Loucy (cell line): Measurements from ENCODE around the gene PSMD11.

Experiments used
- H2AFZ ChIP-seq: fragments of 200-600 bp; sonication (generic); 2 replicates; pipeline ENCODE4 v1.6.0; 2016; ENCODE audit warnings: antibody characterized with exemption, mild to moderate bottlenecking, low read length, moderate library complexity
- H3F3A ChIP-seq: fragments of 200-600 bp; 2 replicates; pipeline ENCODE4 v1.6.0; 2016; ENCODE audit warnings: antibody characterized with exemption, low read depth, mild to moderate bottlenecking
- H3K27me3 ChIP-seq: fragments of 200-600 bp; sonication (generic); 2 replicates; pipeline ENCODE4 v1.6.1; 2014; ENCODE audit warnings: low read length, mild to moderate bottlenecking; ENCODE audit not compliant: insufficient read depth, poor library complexity, severe bottlenecking
- H3K36me3 ChIP-seq: fragments of 200-600 bp; sonication (generic); 2 replicates; pipeline ENCODE4 v1.6.1; 2016; ENCODE audit warnings: low read length; ENCODE audit not compliant: insufficient read depth
- H3K4me1 ChIP-seq: fragments of 200-600 bp; sonication (generic); 2 replicates; pipeline ENCODE4 v1.5.1; 2014; ENCODE audit warnings: low read length, mild to moderate bottlenecking; ENCODE audit not compliant: insufficient read depth, poor library complexity, severe bottlenecking
- H3K4me2 ChIP-seq: fragments of 200-600 bp; sonication (generic); 2 replicates; pipeline ENCODE4 v1.6.0; 2014; ENCODE audit warnings: antibody characterized with exemption, low read length, low read depth, mild to moderate bottlenecking; ENCODE audit not compliant: poor library complexity, severe bottlenecking
- H3K4me3 ChIP-seq: fragments of 200-600 bp; sonication (generic); 2 replicates; pipeline ENCODE4 v1.5.1; 2014; ENCODE audit warnings: low read length, mild to moderate bottlenecking, mixed read lengths; ENCODE audit not compliant: poor library complexity, severe bottlenecking
- H3K79me2 ChIP-seq: fragments of 200-600 bp; sonication (generic); 2 replicates; pipeline ENCODE4 v1.6.1; 2014; ENCODE audit warnings: low read length; ENCODE audit not compliant: insufficient read depth
- H3K9ac ChIP-seq: fragments of 200-600 bp; sonication (generic); 2 replicates; pipeline ENCODE4 v1.6.0; 2014; ENCODE audit warnings: mild to moderate bottlenecking, low read depth, low read length, moderate library complexity; ENCODE audit not compliant: poor library complexity, severe bottlenecking
- H3K9me2 ChIP-seq: fragments of 200-600 bp; sonication (generic); replicated peaks from 2 replicates; pipeline ENCODE4 v1.6.1; 2016; ENCODE audit warnings: low read depth, low read length, mixed read lengths
- H3K9me3 ChIP-seq: fragments of 200-600 bp; sonication (generic); 2 replicates; pipeline ENCODE4 v1.6.1; 2014; ENCODE audit warnings: mild to moderate bottlenecking, antibody characterized with exemption, low read length, low read depth; ENCODE audit not compliant: insufficient read depth
- H4K20me1 ChIP-seq: fragments of 200-600 bp; sonication (generic); 2 replicates; pipeline ENCODE4 v1.6.0; 2014; ENCODE audit warnings: antibody characterized with exemption, low read length, mild to moderate bottlenecking; ENCODE audit not compliant: insufficient read depth, poor library complexity, severe bottlenecking
- EZH2phosphoT487 ChIP-seq: fragments of 200-600 bp; IDR thresholded peaks from 2 replicates; pipeline ENCODE4 v1.6.1; 2018; ENCODE audit warnings: antibody characterized with exemption, mild to moderate bottlenecking, moderate library complexity, borderline replicate concordance
- TF ChIP-seq, protein P1 (sequence below): fragments of 200-600 bp; sonication (generic); conservative IDR thresholded peaks from 2 replicates; pipeline ENCODE4 v1.5.1; 2014; ENCODE audit warnings: mild to moderate bottlenecking, antibody characterized with exemption, low read length

PSMD11 gene

DNA sequence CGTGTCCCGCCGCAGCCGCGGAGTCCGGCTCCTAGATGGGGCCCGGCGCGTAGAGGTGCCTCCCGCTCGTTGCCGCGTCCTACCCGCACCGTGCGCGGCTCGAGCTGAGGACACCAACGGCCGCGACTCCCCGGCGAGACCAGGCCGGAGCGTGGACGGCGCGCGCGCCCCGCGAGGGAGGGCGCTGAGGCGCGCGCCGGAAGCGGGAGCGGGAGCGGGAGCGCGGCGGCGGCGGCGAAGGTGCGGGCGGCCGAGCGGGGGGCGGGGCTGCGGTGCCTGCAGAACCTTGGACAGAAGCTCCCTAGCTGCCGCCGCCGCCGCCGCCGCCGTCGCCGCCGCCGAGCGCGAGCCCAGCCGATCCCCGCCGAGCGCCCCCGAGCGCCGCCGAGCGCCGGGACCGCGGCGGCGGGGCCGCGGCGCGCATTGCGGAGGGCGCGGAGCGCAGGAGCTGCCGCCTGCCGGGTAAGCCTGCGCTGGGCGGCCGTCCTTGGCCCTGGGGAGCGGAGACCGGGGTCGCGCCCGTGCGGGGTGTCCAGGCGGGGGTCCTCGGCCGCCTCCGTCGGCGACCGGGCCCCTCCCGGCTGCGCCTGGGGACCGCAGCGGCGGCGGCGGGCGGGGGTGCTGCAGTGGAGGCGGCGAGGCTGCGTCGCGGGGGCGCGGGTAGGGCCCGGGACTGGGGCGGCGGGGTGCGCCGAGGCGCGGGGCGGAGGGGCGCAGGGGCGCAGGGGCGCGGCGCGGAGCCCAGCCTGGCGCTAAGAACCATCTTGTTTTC is 42.6 kb downstream of the PSMD11 start, which contains the start of gene CDK5R1:
CDK5R1 (plus strand) TSS at position 293 of the 772 bp plus-strand sequence. CDS start 628 bp downstream, outside the sequence.
- H3K79me2 ChIP-seq, result no peaks in the 10 kb centered on the region
- peak within 1 kb of the TSS; percentile 27 for H3K9ac ChIP-seq
- peak within 1 kb of the TSS; percentile 52 for H3K4me3 ChIP-seq
- H4K20me1 ChIP-seq, result no peaks in the 10 kb centered on the region
- H3F3A ChIP-seq, result no peaks in the 10 kb centered on the region
- H3K9me3 ChIP-seq, result no peaks in the 10 kb centered on the region
- no peaks in the 10 kb centered on the region for H3K9me2 ChIP-seq
- H3K4me2 ChIP-seq, result peak within 1 kb of the TSS; percentile 40
- TF ChIP-seq EZH2phosphoT487, result no peak
- TF ChIP-seq, protein P1, sequence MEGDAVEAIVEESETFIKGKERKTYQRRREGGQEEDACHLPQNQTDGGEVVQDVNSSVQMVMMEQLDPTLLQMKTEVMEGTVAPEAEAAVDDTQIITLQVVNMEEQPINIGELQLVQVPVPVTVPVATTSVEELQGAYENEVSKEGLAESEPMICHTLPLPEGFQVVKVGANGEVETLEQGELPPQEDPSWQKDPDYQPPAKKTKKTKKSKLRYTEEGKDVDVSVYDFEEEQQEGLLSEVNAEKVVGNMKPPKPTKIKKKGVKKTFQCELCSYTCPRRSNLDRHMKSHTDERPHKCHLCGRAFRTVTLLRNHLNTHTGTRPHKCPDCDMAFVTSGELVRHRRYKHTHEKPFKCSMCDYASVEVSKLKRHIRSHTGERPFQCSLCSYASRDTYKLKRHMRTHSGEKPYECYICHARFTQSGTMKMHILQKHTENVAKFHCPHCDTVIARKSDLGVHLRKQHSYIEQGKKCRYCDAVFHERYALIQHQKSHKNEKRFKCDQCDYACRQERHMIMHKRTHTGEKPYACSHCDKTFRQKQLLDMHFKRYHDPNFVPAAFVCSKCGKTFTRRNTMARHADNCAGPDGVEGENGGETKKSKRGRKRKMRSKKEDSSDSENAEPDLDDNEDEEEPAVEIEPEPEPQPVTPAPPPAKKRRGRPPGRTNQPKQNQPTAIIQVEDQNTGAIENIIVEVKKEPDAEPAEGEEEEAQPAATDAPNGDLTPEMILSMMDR, result no peak
- no peaks in the 10 kb centered on the region; the same call in 1 of the 2 replicates for H3K36me3 ChIP-seq
- no peaks in the 10 kb centered on the region for H3K27me3 ChIP-seq
- no peak within 1 kb of the TSS for H2AFZ ChIP-seq
- H3K4me1 ChIP-seq, result no peaks in the 10 kb centered on the region

- Histone ChIP-seq H3K4me2 (no peak overlapping the region), H2AFZ (no peak overlapping the region)
Measured at GRCh38 chr17:32487473-32488176, 43.3 kb downstream of the PSMD11 start.

GRCh38 chr17:32488177-32488542 is 43.9 kb downstream of the PSMD11 start:
- Histone ChIP-seq H3K9me2 (no peaks in the 10 kb centered on the region), H3K9me3 (no peaks in the 10 kb centered on the region), H3F3A (no peaks in the 10 kb centered on the region), H3K9ac (no peak overlapping the region), H4K20me1 (no peaks in the 10 kb centered on the region), H3K4me2 (no peak overlapping the region), H3K27me3 (no peaks in the 10 kb centered on the region), H3K79me2 (no peaks in the 10 kb centered on the region), H3K36me3 (no peaks in the 10 kb centered on the region), H3K4me3 (no peak overlapping the region), H3K4me1 (no peaks in the 10 kb centered on the region), H2AFZ (no peak overlapping the region)
- no peak for TF ChIP-seq EZH2phosphoT487
- TF ChIP-seq, protein P1, result no peak

More at GRCh38 chr17:32487473-32488176, 43.3 kb downstream of the PSMD11 start:
- Histone ChIP-seq H3K27me3 (no peaks in the 10 kb centered on the region), H3K36me3 (no peaks in the 10 kb centered on the region), H3F3A (no peaks in the 10 kb centered on the region), H3K4me1 (no peaks in the 10 kb centered on the region), H3K79me2 (no peaks in the 10 kb centered on the region), H3K9ac (no peak overlapping the region), H3K9me2 (no peaks in the 10 kb centered on the region), H3K9me3 (no peaks in the 10 kb centered on the region), H4K20me1 (no peaks in the 10 kb centered on the region), H3K4me3 (peak overlapping the region; percentile 35)
- no peak for TF ChIP-seq EZH2phosphoT487
- TF ChIP-seq, protein P1, result no peak
